DMS 273 (cell line): ENCODE data around the gene S100A2.

ENCODE experiments used
- DNase-seq: peaks from one replicate; lab custom pipeline; 2025; ENCODE audit not compliant: unreplicated experiment; lab: John Stamatoyannopoulos, UW

Gene S100A2

GRCh38 chr1:153565529-153566374, at the start of gene S100A2:
S100A2 (minus strand) TSS chr1:153565844; CDS start chr1:153563877, 1,967 bp downstream.
- DNase-seq, result peak; percentile 92

GRCh38 chr1:153615406-153615805, 49.8 kb upstream of the S100A2 start:
- DNase-seq, result no peak

GRCh38 chr1:153614906-153615305, 49.3 kb upstream of the S100A2 start:
- DNase-seq, result no peak

GRCh38 chr1:153614189-153614900, 48.7 kb upstream of the S100A2 start:
- DNase-seq, result no peak

- no peak for DNase-seq
Measured at GRCh38 chr1:153613406-153613805, 47.8 kb upstream of the S100A2 start.

- peak; percentile 43 for DNase-seq
Measured at GRCh38 chr1:153612755-153613331, 47.2 kb upstream of the S100A2 start, which contains the start of gene S100A16. S100A16 (minus strand) TSS chr1:153613137; CDS start chr1:153608151, 4,986 bp downstream.

- no peak for DNase-seq
Measured at GRCh38 chr1:153612111-153612754, 46.6 kb upstream of the S100A2 start.

- no peak for DNase-seq
Measured at GRCh38 chr1:153611356-153611755, 45.7 kb upstream of the S100A2 start.

- no peak for DNase-seq
Measured at GRCh38 chr1:153610811-153611301, 45.2 kb upstream of the S100A2 start.

GRCh38 chr1:153610334-153610733, 44.7 kb upstream of the S100A2 start:
- DNase-seq, result no peak

- no peak for DNase-seq
Measured at GRCh38 chr1:153609585-153609907, 43.9 kb upstream of the S100A2 start.

- no peak for DNase-seq
Measured at GRCh38 chr1:153608742-153609584, 43.3 kb upstream of the S100A2 start.

GRCh38 chr1:153608089-153608682, 42.5 kb upstream of the S100A2 start:
- no peak for DNase-seq

GRCh38 chr1:153607381-153607780, 41.7 kb upstream of the S100A2 start:
- no peak for DNase-seq

- no peak for DNase-seq
Measured at GRCh38 chr1:153606194-153606593, 40.5 kb upstream of the S100A2 start.

- no peak for DNase-seq
Measured at GRCh38 chr1:153602749-153603148, 37.1 kb upstream of the S100A2 start.

GRCh38 chr1:153599847-153600246, 34.2 kb upstream of the S100A2 start:
- no peak for DNase-seq

- DNase-seq, result peak; percentile 95
Measured at GRCh38 chr1:153598309-153599172, 32.9 kb upstream of the S100A2 start.

- DNase-seq, result no peak
Measured at GRCh38 chr1:153597206-153597605, 31.6 kb upstream of the S100A2 start.
